Breast epithelium (tissue), 4 donors: Measurements from ENCODE around the gene INSIG2. TPM values are rescaled to one million over a fixed set of nuclear protein-coding genes. Genes with fewer than 3 reads are reported as not detected.

Source experiments
- DNase-seq, 2 donors: peaks; one replicate each; pipeline ENCODE4 v3.0.0-alpha.2; 2019; ENCODE audit warnings: low spot score in 2 of 2
- H3K27ac ChIP-seq, 2 donors: fragments of 200-600 bp; sonication (generic) in 1 of 2; one replicate each; pipeline ENCODE4 v1.5.1; 2016 to 2019; ENCODE audit warnings: mild to moderate bottlenecking in 1 of 2
- H3K27me3 ChIP-seq, 2 donors: fragments of 200-600 bp; sonication (generic) in 1 of 2; one replicate each; pipeline versions ENCODE4 v1.5.1 to v1.6.0; 2017 to 2019; ENCODE audit warnings: control low read depth in 1 of 2, mild to moderate bottlenecking in 1 of 2
- H3K36me3 ChIP-seq: fragments of 200-600 bp; one replicate; pipeline ENCODE4 v1.5.1; 2019
- H3K4me1 ChIP-seq, 2 donors: fragments of 200-600 bp; sonication (generic); one replicate each; pipeline ENCODE4 v1.5.1; 2016 to 2019; ENCODE audit warnings: control low read depth in 1 of 2
- H3K4me3 ChIP-seq, 3 donors: fragments of 200-600 bp; sonication (generic); 1 replicate in 2 of 3; 2 replicates in 1 of 3; pipeline ENCODE4 v1.5.1; 2016 to 2019; ENCODE audit warnings: mild to moderate bottlenecking in 3 of 3, moderate library complexity in 2 of 3
- H3K9me3 ChIP-seq, 2 donors: fragments of 200-600 bp; sonication (generic) in 1 of 2; one replicate each; pipeline ENCODE4 v1.5.1; 2016 to 2019; ENCODE audit warnings: control low read depth in 1 of 2
- POLR2A ChIP-seq: fragments of 450-650 bp; IDR thresholded peaks from one replicate; pipeline ENCODE4 v1.6.1; 2016; ENCODE audit warnings: antibody characterized with exemption, mild to moderate bottlenecking, moderate library complexity
- POLR2AphosphoS5 ChIP-seq, 3 donors: sonication (generic); formaldehyde crosslinking; IDR thresholded peaks; one replicate each; pipeline ENCODE4 v1.6.1; 2017; ENCODE audit warnings: antibody characterized with exemption in 3 of 3
- intact Hi-C: fragments of 100-400 bp; cut with DNase I; formaldehyde crosslinking; loops from one replicate; pipeline ENCODE4 v1.15.1; 2023; ENCODE audit warnings: low total_unique reads
- total RNA-seq, 3 donors: library from RNA; depleted of rRNA; stranded (reverse); fragments of >200 nt; gene quantifications; one replicate each; pipeline ENCODE4 v1.1.0, GENCODE V29; 2016
- TF ChIP-seq, protein P1 (sequence below), 3 donors: fragments of 450-650 bp; IDR thresholded peaks; one replicate each; pipeline ENCODE4 v1.5.1; 2016 to 2017; ENCODE audit warnings: antibody characterized with exemption in 3 of 3, mild to moderate bottlenecking in 3 of 3, moderate library complexity in 3 of 3

Gene INSIG2
- total RNA-seq, 3 donors from 2014 or later: 13.1 to 30.9 (median 20.3) TPM

GRCh38 chr2:118065015-118065706, 23.1 kb upstream of the INSIG2 start:
- Histone ChIP-seq H3K4me3 (no peak overlapping the region), H3K27ac (no peak overlapping the region), H3K4me1 (no peaks in the 10 kb centered on the region), H3K36me3 (no peaks in the 10 kb centered on the region), H3K9me3 (no peaks in the 10 kb centered on the region), H3K27me3 (no peaks in the 10 kb centered on the region)
- DNase-seq: no peak
- intact Hi-C loops: no loop called here
- TF ChIP-seq, protein P1, sequence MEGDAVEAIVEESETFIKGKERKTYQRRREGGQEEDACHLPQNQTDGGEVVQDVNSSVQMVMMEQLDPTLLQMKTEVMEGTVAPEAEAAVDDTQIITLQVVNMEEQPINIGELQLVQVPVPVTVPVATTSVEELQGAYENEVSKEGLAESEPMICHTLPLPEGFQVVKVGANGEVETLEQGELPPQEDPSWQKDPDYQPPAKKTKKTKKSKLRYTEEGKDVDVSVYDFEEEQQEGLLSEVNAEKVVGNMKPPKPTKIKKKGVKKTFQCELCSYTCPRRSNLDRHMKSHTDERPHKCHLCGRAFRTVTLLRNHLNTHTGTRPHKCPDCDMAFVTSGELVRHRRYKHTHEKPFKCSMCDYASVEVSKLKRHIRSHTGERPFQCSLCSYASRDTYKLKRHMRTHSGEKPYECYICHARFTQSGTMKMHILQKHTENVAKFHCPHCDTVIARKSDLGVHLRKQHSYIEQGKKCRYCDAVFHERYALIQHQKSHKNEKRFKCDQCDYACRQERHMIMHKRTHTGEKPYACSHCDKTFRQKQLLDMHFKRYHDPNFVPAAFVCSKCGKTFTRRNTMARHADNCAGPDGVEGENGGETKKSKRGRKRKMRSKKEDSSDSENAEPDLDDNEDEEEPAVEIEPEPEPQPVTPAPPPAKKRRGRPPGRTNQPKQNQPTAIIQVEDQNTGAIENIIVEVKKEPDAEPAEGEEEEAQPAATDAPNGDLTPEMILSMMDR (IDR thresholded peaks at IDR 0.05): no peak
- no peak for TF ChIP-seq POLR2AphosphoS5 (IDR thresholded peaks at IDR 0.05)
- TF ChIP-seq POLR2A: no peak

DNA sequence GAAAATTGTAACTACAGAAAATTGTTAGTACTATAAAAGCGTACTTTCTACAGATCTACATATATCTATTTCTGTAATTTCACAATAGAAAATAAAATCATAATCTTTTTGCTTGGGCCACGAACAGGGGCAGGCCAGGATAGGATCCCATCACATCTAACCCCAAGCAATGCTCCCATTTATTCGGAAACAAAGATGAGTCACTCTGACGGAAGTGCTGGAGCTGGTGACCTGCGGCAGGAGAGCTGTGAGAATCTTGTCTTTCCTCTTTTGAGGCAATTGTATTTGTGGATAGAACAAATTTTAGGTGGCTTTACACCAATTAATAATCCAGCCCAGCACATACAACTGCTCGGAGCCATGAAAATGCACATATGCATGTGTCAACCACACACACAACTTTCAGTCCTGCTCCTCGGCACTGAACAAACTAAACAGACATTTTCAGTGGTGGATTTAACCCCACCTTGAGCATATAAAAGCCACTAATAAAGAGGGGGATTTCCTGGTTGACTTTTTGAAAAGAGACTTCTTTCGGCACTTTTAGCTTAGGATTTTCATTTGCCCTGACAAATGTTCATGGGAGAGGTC, 22.3 kb upstream of the INSIG2 start:
- H3K4me3 ChIP-seq: no peak overlapping the region
- no peaks in the 10 kb centered on the region for H3K36me3 ChIP-seq
- intact Hi-C loops: no loop called here
- no peaks in the 10 kb centered on the region for H3K9me3 ChIP-seq
- no peaks in the 10 kb centered on the region for H3K27me3 ChIP-seq
- no peak overlapping the region for H3K27ac ChIP-seq
- TF ChIP-seq POLR2AphosphoS5 (IDR thresholded peaks at IDR 0.05): no peak
- TF ChIP-seq POLR2A: no peak
- TF ChIP-seq, protein P1 (IDR thresholded peaks at IDR 0.05): no peak
- no peaks in the 10 kb centered on the region for H3K4me1 ChIP-seq
- no peak for DNase-seq

DNA sequence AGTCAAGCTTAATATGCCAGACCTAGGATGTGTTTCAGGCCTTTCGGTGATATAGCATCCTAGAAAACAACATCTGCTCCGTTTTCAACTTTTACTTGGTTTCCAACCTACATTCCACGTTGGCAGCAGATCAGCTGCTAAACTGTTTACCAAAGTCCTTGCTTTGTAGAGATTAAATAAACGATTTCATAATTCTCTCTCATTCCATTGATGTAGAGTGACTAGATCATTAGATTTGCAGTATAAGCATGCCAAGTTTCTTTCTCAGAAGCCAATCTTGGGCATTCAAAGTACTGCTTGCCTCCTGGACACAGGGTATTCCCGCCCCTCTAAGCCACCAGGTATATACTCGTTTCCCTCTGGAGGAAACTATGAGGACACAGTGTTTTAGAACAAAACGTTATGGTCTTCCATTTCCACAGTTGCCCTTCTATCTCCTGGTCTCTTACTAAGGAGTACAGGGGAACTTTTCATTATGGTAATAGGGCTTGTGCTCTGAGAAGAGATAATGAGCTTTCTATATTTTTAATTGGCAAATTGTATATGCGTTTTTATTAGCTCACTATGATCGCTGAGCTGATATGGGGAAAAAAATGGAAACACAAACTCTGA, 10.5 kb upstream of the INSIG2 start:
- no peaks in the 10 kb centered on the region for H3K9me3 ChIP-seq
- H3K27me3 ChIP-seq: no peaks in the 10 kb centered on the region
- H3K4me1 ChIP-seq: no peaks in the 10 kb centered on the region
- TF ChIP-seq, protein P1 (IDR thresholded peaks at IDR 0.05): no peak
- TF ChIP-seq POLR2A (no peak), POLR2AphosphoS5 (IDR thresholded peaks at IDR 0.05) (no peak)
- no peak overlapping the region for H3K4me3 ChIP-seq
- no peak overlapping the region for H3K27ac ChIP-seq
- intact Hi-C loops: no loop called here
- no peak for DNase-seq
- no peaks in the 10 kb centered on the region for H3K36me3 ChIP-seq

DNA sequence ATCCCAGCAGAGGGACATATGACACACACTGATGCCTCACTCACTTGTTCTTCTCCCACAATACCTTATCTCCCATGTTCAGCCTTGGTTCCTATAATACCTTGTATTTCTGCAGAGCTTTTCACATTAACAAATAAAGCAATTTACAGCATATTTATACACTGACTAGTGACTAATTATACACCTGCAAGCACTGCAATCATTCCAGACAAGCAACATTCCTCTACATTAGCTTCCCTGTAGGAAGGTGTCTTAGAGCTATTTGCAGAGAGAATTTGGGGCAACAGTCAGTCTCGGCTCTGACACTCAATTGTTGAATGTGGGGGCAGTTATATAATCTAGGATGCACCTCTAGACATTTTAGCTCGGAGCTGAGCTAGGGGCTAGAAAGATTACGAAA, 9.5 kb upstream of the INSIG2 start:
- no peaks in the 10 kb centered on the region for H3K27me3 ChIP-seq
- intact Hi-C loops: no loop called here
- H3K36me3 ChIP-seq: no peaks in the 10 kb centered on the region

More for the DNA sequence above, 9.5 kb upstream of the INSIG2 start:
- Histone ChIP-seq H3K9me3 (no peaks in the 10 kb centered on the region), H3K27ac (no peak overlapping the region), H3K4me3 (no peak overlapping the region), H3K4me1 (no peaks in the 10 kb centered on the region)
- DNase-seq: no peak
- TF ChIP-seq, protein P1 (IDR thresholded peaks at IDR 0.05): no peak
- TF ChIP-seq POLR2A: no peak
- TF ChIP-seq POLR2AphosphoS5 (IDR thresholded peaks at IDR 0.05): no peak
